Measurements from ENCODE around the gene SERF2. TPM values are rescaled to one million over a fixed set of nuclear protein-coding genes. Genes with fewer than 3 reads are reported as not detected.
"Not testable (repeated sequence)": the region's sequence is repeated elsewhere in the genome, so short reads cannot be mapped to it uniquely, and the experiment has no call there.

The SERF2 gene
- polyA plus RNA-seq: 1,000 to 10,000 TPM; 1,924 to 3,752 (median 2,420) TPM

- DNase-seq: peak; percentile 99 to 100 (median 99)
- Mint-ChIP-seq H3K4me3 (peak within 1 kb of the TSS; percentile 97 to 99 (median 98)), H3K9me3 (no peaks in the 10 kb centered on the region), H3K36me3 (peaks cover 6 to 16% (median 10%) of the 10 kb centered on the region in 3 donors), H3K4me1 (peaks cover 50 to 53% of the 10 kb centered on the region in 2 donors), H3K27ac (peak within 1 kb of the TSS; percentile 98 to 99 (median 98)), H3K27me3 (ENCODE audit: low read depth in 3 of 3) (peaks cover 9 to 22% (median 13%) of the 10 kb centered on the region in 3 donors)
Observed at GRCh38 chr15:43791993-43792760, at the start of gene SERF2. Gene SERF2, plus strand, starts transcription at chr15:43792320. Its CDS starts 57 bp downstream, at chr15:43792377.

GRCh38 chr15:43746245-43746902 lies 45.7 kb upstream of the SERF2 start, which contains the start of gene PDIA3:
Gene PDIA3, plus strand, starts transcription at chr15:43746438. Its CDS starts 102 bp downstream, at chr15:43746540.
- Mint-ChIP-seq H3K27ac (peak within 1 kb of the TSS; percentile 90 to 99 (median 98)), H3K4me3 (peak within 1 kb of the TSS; percentile 89 to 98 (median 93))

GRCh38 chr15:43746903-43747309 lies 45.2 kb upstream of the SERF2 start:
- not testable (repeated sequence) for DNase-seq, H3K9me3 Mint-ChIP-seq, H3K36me3 Mint-ChIP-seq
- H3K4me3 Mint-ChIP-seq: peak overlapping the region; percentile 89 to 98 (median 93)
- peak overlapping the region; percentile 90 to 99 (median 98) for H3K27ac Mint-ChIP-seq
- peaks cover 7 to 28% (median 11%) of the 10 kb centered on the region in 3 donors for H3K27me3 Mint-ChIP-seq (ENCODE audit: low read depth in 3 of 3)
- peaks cover 45 to 50% of the 10 kb centered on the region in 2 donors for H3K4me1 Mint-ChIP-seq

More at GRCh38 chr15:43746245-43746902, 45.7 kb upstream of the SERF2 start, which contains the start of gene PDIA3:
- peaks cover 7 to 28% (median 11%) of the 10 kb centered on the region in 3 donors for H3K27me3 Mint-ChIP-seq (ENCODE audit: low read depth in 3 of 3)
- H3K4me1 Mint-ChIP-seq: peaks cover 39 to 45% of the 10 kb centered on the region in 2 donors
- peak; percentile 92 to 94 (median 94) for DNase-seq
- not testable (repeated sequence) for H3K36me3 Mint-ChIP-seq, H3K9me3 Mint-ChIP-seq

GRCh38 chr15:43748376-43748775 lies 43.7 kb upstream of the SERF2 start:
- Mint-ChIP-seq H3K27me3 (ENCODE audit: low read depth in 3 of 3) (peaks cover 9 to 28% (median 11%) of the 10 kb centered on the region in 3 donors), H3K4me3 (peak overlapping the region; percentile 89 to 98 (median 93)), H3K4me1 (peaks cover 58 to 65% of the 10 kb centered on the region in 2 donors)

GRCh38 chr15:43749690-43750345 lies 42.3 kb upstream of the SERF2 start:
- Mint-ChIP-seq H3K36me3 (no peaks in the 10 kb centered on the region), H3K27me3 (ENCODE audit: low read depth in 3 of 3) (peaks cover 9 to 24% (median 11%) of the 10 kb centered on the region in 3 donors), H3K4me1 (peaks cover 63 to 69% of the 10 kb centered on the region in 2 donors), H3K4me3 (peak overlapping the region; percentile 74 to 89 (median 80)), H3K27ac (peak overlapping the region; percentile 86 to 97 (median 90)), H3K9me3 (no peaks in the 10 kb centered on the region)
- DNase-seq: peak; percentile 79 to 84 (median 83)

More at GRCh38 chr15:43748376-43748775, 43.7 kb upstream of the SERF2 start:
- H3K27ac Mint-ChIP-seq: peak overlapping the region; percentile 89 to 99 (median 96)
- peak in 2 of 3 donors; percentile 14 to 30 for DNase-seq
- H3K9me3 Mint-ChIP-seq: no peaks in the 10 kb centered on the region
- H3K36me3 Mint-ChIP-seq: no peaks in the 10 kb centered on the region

GRCh38 chr15:43751885-43752284 lies 40.2 kb upstream of the SERF2 start:
- DNase-seq: no peak
- H3K4me3 Mint-ChIP-seq: peak overlapping the region; percentile 7 to 85 (median 46)
- H3K36me3 Mint-ChIP-seq: peaks cover 4 to 7% (median 6%) of the 10 kb centered on the region in 3 donors
- no peaks in the 10 kb centered on the region for H3K9me3 Mint-ChIP-seq
- peak overlapping the region; percentile 36 to 97 (median 90) for H3K27ac Mint-ChIP-seq
- peaks cover 56 to 69% of the 10 kb centered on the region in 2 donors for H3K4me1 Mint-ChIP-seq
- peaks cover 2 to 10% (median 5%) of the 10 kb centered on the region in 3 donors for H3K27me3 Mint-ChIP-seq (ENCODE audit: low read depth in 3 of 3)

- H3K4me3 Mint-ChIP-seq: no peak overlapping the region
- H3K27me3 Mint-ChIP-seq (ENCODE audit: low read depth in 3 of 3): peaks cover 0 to 5% (median 2%) of the 10 kb centered on the region in 3 donors
- peak overlapping the region in 2 of 6 donors; percentile 17 to 66 for H3K27ac Mint-ChIP-seq
- peaks cover 0 to 9% of the 10 kb centered on the region in 2 donors for H3K4me1 Mint-ChIP-seq
- DNase-seq: no peak
- peaks cover 19 to 47% (median 22%) of the 10 kb centered on the region in 3 donors for H3K36me3 Mint-ChIP-seq
- no peaks in the 10 kb centered on the region for H3K9me3 Mint-ChIP-seq
Observed at GRCh38 chr15:43762824-43763223, 29.3 kb upstream of the SERF2 start.

GRCh38 chr15:43763819-43764446 lies 28.2 kb upstream of the SERF2 start:
- H3K36me3 Mint-ChIP-seq: peaks cover 19 to 49% (median 25%) of the 10 kb centered on the region in 3 donors
- peaks cover 0 to 9% of the 10 kb centered on the region in 2 donors for H3K4me1 Mint-ChIP-seq
- no peaks in the 10 kb centered on the region for H3K9me3 Mint-ChIP-seq
- peaks cover 0 to 3% (median 3%) of the 10 kb centered on the region in 3 donors for H3K27me3 Mint-ChIP-seq (ENCODE audit: low read depth in 3 of 3)
- peak overlapping the region in 3 of 6 donors; percentile 55 to 90 (median 76) for H3K27ac Mint-ChIP-seq
- no peak overlapping the region for H3K4me3 Mint-ChIP-seq
- no peak for DNase-seq

GRCh38 chr15:43769584-43770228 lies 22.4 kb upstream of the SERF2 start:
- H3K4me1 Mint-ChIP-seq: peaks cover 2 to 8% of the 10 kb centered on the region in 2 donors
- H3K27ac Mint-ChIP-seq: peak overlapping the region in 5 of 6 donors; percentile 18 to 76 (median 74)
- no peak overlapping the region for H3K4me3 Mint-ChIP-seq
- peaks cover 10 to 58% (median 36%) of the 10 kb centered on the region in 3 donors for H3K36me3 Mint-ChIP-seq
- DNase-seq: peak; percentile 49 to 56 (median 50)
- peaks cover 3 to 12% (median 3%) of the 10 kb centered on the region in 3 donors for H3K27me3 Mint-ChIP-seq (ENCODE audit: low read depth in 3 of 3)
- no peaks in the 10 kb centered on the region for H3K9me3 Mint-ChIP-seq

GRCh38 chr15:43771816-43772215 lies 20.3 kb upstream of the SERF2 start:
- Mint-ChIP-seq H3K36me3 (peaks cover 4 to 44% (median 26%) of the 10 kb centered on the region in 3 donors), H3K27ac (peak overlapping the region in 1 of 6 donors; percentile 43), H3K4me1 (peaks cover 4 to 8% of the 10 kb centered on the region in 2 donors), H3K27me3 (ENCODE audit: low read depth in 3 of 3) (peaks cover 3 to 19% (median 5%) of the 10 kb centered on the region in 3 donors), H3K9me3 (no peaks in the 10 kb centered on the region), H3K4me3 (no peak overlapping the region)
- DNase-seq: no peak

- Mint-ChIP-seq H3K9me3 (no peaks in the 10 kb centered on the region), H3K27ac (no peak overlapping the region), H3K4me1 (peaks cover 11 to 15% of the 10 kb centered on the region in 2 donors), H3K36me3 (peaks cover 4 to 43% (median 26%) of the 10 kb centered on the region in 3 donors), H3K27me3 (ENCODE audit: low read depth in 3 of 3) (peaks cover 10 to 25% (median 12%) of the 10 kb centered on the region in 3 donors), H3K4me3 (no peak overlapping the region)
- DNase-seq: no peak
Observed at GRCh38 chr15:43772624-43773023, 19.5 kb upstream of the SERF2 start.

GRCh38 chr15:43774062-43774461 lies 18.1 kb upstream of the SERF2 start:
- Mint-ChIP-seq H3K4me1 (peaks cover 18 to 23% of the 10 kb centered on the region in 2 donors), H3K27ac (peak overlapping the region; percentile 26 to 72 (median 40)), H3K9me3 (no peaks in the 10 kb centered on the region), H3K4me3 (no peak overlapping the region), H3K27me3 (ENCODE audit: low read depth in 3 of 3) (peaks cover 8 to 29% (median 14%) of the 10 kb centered on the region in 3 donors), H3K36me3 (peaks cover 4 to 38% (median 21%) of the 10 kb centered on the region in 3 donors)
- no peak for DNase-seq
